ENCODE measurements around the gene ESYT2. TPM values are rescaled to one million over a fixed set of nuclear protein-coding genes. Genes with fewer than 3 reads are reported as not detected.
"Not testable (repeated sequence)": the region's sequence is repeated elsewhere in the genome, so short reads cannot be mapped to it uniquely, and the experiment has no call there.

The ESYT2 gene
- polyA plus RNA-seq, 5 donors = 36.8 to 46.4 (median 41.5) TPM

DNA sequence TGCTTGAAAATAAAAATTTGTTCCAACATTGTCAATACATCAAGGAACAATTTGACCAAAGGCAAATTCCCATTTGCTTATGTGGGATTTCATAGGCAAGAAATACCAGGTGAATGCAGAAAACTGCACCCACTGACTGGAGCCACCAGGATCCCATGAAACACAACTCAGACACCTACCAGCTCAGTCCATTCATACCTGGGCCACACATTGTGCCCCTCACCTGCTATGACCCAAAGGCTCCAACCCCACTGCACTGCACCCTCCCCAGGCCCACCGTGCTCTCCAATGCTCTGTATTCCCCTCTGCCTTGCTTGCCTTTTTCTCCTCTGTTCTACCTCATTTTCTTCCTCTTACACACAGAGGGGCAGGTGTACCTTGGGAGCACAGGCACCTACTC lies 130.0 kb downstream of the ESYT2 start:
- DNase-seq = no peak

DNA sequence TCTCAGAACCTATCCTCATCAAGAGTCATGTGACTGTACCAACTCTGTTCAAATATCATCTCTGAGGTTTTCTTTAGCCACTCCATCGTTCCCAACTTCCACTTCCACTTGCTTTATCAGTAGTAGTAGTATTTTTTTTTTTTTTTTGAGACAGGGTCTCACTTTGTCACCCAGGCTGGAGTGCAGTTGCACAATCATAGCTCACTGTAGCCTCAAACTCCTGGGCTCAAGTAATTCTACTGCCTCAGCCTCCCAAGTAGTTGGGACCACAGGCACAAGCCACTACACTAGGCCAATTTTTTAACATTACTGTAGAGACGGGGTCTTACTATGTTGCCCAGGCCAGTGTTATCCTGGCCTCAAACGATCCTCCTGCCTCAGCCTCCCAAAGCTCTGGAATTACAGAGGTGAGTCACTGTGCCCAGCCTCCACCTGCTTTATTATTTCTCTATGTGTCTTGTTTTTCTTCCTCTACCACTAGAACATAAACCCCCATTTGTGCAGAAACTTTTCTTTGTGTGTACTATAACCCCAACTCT lies 130.6 kb downstream of the ESYT2 start:
- DNase-seq = no peak

DNA sequence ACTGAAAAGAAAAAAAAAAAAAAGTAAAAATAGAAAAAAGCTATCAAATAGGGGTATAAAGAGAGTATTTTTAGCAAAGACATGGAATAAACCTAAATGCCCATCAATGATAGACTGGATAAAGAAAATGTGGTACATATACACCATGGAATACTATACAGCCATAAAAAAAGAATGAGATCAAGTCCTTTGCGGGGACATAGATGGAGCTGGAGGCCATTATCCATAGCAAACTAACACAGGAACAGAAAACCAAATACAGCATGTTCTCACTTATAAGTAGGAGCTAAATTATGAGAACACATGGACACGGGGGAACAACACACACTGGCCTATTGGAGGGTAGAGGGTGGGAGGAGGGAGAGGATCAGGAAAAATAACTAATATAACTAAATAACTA lies 131.7 kb downstream of the ESYT2 start:
- not testable (repeated sequence) for DNase-seq

DNA sequence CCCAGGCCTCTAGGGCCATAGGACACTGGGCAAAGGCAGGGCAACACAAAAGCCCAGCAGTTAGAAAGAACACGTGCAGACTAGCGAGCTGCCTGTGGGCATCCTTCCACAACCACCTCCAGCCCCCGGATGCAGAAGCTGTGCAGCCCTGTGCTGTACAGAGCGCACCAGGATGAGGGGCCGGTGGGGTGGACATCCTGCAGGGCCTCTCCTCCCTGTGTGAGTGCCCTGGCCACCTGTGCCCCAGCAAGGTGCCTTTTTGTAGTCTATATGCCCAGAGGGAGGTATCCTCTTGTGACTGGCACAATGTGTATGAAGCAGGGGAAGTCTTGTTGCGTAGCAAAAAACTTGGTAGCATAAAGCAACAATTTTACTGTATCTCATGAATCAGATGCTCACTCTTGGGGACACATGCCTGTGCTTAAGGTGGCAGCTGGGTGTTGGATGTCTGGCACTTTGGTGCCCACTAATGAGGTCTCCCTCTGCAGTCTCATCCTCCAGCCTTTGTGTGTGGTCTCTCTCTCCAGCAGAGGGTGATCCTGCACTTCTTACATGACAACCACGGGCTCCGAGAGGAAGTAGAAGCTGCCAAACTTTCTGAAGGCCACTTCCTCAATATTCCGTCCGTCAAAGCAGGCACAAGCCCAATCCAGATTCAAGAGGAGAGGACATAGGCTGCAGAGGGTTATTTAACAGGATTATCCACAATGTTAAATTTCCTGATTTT lies 133.4 kb downstream of the ESYT2 start:
- DNase-seq = peak; percentile 61 to 67

DNA sequence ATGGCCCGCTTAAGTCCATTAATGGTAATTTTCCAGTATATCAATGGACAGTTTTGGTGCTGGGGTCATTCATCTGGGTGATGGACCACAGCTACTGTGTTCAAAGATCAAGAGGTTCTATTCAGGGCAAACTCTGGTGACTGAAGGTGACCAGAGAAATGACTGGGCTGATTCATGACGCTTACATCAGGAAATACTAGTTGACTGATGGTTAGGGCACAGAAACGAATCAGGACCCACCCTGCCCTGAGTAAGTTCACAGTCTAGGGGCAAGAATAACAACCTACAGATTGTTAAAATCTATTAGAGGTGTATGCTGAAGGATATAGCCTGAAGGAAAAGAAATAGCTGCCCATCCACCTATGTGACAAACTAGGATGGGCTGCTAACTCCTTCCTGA lies 134.3 kb downstream of the ESYT2 start:
- no peak for DNase-seq

DNA sequence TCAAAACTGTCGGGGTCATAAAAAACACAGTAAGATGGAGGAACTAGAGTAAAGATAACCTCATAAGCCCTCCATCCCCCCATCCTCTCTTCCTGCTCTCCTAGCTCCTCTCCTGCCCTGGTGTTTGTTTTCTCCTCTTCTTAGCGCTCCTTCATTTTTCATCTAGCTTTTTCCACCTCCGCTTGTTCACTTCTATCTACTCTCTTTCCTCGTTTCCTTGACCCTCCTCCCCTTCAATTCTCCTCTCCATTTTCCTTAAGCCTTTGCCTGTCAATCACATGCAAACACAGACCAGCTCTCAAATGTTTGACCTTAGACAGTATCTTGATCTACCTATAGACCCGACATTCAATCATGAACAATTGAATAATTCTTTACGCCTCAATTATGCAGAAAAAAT lies 134.7 kb downstream of the ESYT2 start:
- DNase-seq = no peak

DNA sequence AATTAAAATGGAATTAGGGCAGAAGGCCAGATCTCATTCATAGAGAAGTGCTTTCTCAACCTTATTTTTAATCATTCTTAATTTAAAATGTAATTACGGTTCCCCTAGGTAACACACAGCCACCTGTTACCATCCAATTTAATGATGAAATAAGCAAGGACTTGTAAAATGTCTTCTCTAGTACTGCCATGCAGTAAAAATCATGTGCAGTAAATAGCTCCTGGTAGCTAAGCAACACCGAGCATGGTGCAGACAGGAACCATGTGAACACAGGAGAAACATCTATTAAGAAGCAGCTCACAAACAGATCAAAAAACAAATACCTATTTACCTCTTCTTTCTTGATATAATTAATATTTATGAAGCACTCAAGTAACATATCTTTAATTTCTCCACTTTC lies 139.8 kb downstream of the ESYT2 start:
- DNase-seq = no peak

DNA sequence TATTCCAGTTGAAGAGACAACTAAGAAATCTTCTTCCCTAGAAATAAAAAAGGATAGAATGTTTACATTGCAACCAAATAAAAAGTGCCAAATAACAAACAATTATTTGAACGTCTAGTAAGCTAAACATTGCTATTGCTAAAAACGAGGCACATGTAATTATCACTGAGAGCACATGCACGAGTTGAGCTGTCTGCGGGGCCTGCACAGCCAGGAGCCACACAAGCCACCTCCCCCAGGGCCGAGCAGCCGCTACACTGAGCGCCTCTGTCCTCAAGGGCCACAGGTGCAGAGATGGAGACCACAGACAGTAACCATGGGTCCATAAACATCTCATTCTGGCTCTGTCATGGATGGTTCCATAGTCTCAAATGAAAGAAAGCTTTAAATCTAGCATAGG lies 141.9 kb downstream of the ESYT2 start:
- DNase-seq = no peak

DNA sequence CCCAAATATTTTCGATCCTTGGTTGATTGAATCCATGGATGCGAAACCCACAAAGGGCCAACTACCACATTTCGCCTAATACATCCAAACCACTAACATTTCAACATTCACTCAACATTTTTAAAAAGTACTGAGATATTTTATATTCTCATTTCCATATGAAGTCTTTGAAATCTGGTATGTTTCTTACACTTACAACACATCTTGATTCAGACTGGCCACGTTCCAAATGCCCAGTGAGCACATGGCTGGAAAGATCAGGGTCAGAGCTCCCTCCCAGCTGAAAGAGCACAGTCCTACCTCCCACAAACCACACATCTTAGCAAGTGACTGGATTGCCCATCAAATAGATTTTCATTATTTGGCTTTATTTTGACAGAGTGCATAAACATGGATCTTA lies 143.6 kb downstream of the ESYT2 start:
- no peak for DNase-seq

DNA sequence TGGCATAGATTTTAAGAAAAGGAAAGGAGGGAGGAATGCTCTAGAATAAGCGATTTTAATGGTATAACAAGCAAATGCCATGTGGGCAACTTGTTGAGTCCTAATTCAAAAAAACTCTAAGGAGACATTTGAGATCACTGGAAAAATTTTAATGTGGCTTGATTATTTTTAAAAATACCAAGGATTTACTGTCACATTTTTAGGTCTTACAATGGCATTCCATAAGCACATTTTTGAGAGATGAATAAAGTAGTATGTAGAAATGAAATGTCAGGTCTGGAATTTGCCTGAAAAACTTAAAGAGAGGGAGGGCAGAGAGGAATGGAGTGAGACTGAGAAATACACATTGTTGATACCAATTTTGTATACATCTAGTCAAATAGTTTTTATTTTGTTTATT lies 145.0 kb downstream of the ESYT2 start:
- DNase-seq = no peak

DNA sequence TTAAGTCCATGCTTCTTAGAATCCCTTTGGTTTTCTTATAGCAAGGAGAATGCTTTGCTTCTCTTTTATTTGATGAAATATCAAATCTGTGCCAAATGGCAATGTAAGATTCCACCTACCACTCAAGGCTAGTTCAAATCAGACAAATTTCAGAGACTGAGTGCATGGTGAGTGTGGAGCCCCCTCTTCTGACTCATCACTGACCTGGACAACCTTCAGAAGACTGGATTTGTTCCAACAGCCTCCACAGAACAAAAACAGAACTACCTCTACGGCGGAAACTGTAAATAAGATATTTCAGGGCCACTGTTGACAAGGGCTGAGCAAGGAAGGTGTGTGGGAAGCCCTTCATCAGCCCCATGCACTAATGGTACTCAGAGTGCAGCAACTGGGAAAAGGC lies 145.8 kb downstream of the ESYT2 start:
- no peak for DNase-seq

DNA sequence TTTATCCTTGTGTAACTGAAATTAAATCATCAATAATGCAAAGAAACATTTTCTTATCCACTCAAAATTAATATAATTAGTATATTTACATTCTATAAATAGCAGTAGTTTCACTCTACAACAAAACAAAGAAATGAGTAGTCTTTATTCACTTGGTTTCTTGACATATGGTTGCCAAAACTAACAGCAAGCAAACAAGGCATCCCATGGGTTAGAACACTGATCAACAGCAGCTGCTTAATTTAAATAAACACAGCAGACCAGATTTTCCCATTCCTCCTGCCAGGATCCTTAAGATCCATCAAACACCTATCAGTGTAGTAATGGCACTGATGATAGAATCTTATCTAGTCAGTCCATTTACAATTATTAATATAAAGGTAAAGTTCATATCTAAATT lies 146.9 kb downstream of the ESYT2 start:
- no peak for DNase-seq

Other genes with a start within 250 kb of the ESYT2 start
- 1 to 10 TPM; 6.2 to 8.1 (median 7.0) TPM for gene PTPRN2, start 241.7 kb downstream of the ESYT2 start, polyA plus RNA-seq (ENCODE audit: insufficient read depth in 1 of 5, insufficient read length in 5 of 5, low replicate concordance in 1 of 5)
- 10 to 100 TPM; 21.1 to 42.7 (median 30.1) TPM for gene NCAPG2, start 124.7 kb downstream of the ESYT2 start, polyA plus RNA-seq (ENCODE audit: insufficient read depth in 1 of 5, insufficient read length in 5 of 5, low replicate concordance in 1 of 5)
- gene DYNC2I1, start 27.0 kb upstream of the ESYT2 start, polyA plus RNA-seq (ENCODE audit: insufficient read depth in 1 of 5, insufficient read length in 5 of 5, low replicate concordance in 1 of 5) = 10 to 100 TPM; 23.7 to 37.7 (median 32.8) TPM